ENCODE data around the gene RNF115. TPM values are rescaled to one million over a fixed set of nuclear protein-coding genes. Genes with fewer than 3 reads are reported as not detected.
A peak's percentile ranks its signal among the peaks of the same experiment; 100 is the strongest.

The RNF115 gene
- total RNA-seq, 1 donor: 16.4 TPM

DNA sequence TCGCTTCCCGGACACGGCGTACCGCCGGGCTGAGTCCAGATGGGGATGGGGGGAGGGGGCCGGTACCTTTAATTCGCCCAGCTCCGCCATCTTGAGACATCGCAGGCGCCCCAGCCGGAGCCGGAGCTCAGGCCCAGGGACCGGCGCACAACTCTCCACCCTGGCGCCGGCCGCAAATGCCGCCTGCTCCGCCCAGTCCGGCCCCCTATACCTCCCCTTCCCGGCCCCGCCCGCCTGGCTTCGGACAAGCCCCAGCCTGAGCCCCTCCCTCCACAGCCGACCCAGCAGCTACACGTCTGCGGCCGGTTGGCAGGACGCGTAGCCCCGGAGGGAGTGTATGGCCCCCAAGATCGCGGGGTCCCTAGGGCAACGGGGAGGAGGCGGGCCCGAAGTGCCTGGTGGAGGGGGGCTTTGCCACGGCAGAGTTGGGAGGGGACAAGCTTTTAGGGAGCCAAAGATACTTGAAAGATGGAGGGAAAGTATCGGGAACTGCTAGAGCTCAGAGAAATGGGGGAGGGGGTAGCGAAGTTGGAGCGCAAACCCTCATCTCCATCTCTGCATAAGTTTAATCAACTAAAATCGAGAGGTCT lies 35.1 kb upstream of the RNF115 start, which contains the start of gene PIAS3:
TSS of gene PIAS3 (minus strand) at position 181 of the 590 bp plus-strand sequence. CDS start at position 90, 91 bp downstream.
- TF ChIP-seq, protein P1, sequence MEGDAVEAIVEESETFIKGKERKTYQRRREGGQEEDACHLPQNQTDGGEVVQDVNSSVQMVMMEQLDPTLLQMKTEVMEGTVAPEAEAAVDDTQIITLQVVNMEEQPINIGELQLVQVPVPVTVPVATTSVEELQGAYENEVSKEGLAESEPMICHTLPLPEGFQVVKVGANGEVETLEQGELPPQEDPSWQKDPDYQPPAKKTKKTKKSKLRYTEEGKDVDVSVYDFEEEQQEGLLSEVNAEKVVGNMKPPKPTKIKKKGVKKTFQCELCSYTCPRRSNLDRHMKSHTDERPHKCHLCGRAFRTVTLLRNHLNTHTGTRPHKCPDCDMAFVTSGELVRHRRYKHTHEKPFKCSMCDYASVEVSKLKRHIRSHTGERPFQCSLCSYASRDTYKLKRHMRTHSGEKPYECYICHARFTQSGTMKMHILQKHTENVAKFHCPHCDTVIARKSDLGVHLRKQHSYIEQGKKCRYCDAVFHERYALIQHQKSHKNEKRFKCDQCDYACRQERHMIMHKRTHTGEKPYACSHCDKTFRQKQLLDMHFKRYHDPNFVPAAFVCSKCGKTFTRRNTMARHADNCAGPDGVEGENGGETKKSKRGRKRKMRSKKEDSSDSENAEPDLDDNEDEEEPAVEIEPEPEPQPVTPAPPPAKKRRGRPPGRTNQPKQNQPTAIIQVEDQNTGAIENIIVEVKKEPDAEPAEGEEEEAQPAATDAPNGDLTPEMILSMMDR (IDR thresholded peaks at IDR 0.05; ENCODE audit: insufficient read depth, low read depth, low read length): no peak
- H3K4me3 ChIP-seq (ENCODE audit: low read depth, low read length): peak within 1 kb of the TSS; percentile 98
- DNase-seq (ENCODE audit: low read depth): peak; percentile 96

DNA sequence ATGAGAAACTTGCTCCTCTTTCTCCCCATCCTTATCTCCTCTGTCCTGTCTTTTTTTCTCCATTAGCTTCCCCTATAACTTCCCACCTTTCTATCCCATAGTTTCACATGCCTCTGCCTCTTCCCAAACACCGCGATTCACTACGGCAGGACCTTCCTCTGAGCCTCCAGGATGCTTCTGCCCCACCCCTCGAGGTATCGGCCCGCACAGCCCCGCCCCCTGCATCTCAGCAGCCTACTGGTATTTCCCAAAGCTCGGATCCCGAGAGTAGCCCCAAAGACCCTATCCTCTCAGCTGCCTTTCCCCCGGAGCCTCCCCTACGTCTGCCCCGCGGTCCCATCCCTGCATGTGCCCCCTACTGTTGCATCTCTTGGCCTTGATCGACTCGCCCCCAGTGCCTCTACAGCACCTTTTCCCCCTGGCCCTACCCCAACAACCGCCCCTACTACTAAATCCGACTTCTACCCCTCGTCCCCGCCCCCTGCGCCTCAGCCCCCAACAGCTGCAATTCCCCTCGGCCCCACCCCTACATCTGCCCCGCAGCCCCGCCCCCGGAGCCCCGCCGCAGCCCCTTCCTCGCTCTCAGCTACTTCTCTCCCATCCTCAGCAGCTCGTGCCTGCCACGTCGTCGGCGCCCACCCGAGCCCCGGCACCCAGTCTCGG lies 34.5 kb upstream of the RNF115 start:
- TF ChIP-seq, protein P1 (IDR thresholded peaks at IDR 0.05; ENCODE audit: insufficient read depth, low read depth, low read length): no peak
- H3K4me3 ChIP-seq (ENCODE audit: low read depth, low read length): peak overlapping the region; percentile 98
- peak; percentile 44 for DNase-seq (ENCODE audit: low read depth)

DNA sequence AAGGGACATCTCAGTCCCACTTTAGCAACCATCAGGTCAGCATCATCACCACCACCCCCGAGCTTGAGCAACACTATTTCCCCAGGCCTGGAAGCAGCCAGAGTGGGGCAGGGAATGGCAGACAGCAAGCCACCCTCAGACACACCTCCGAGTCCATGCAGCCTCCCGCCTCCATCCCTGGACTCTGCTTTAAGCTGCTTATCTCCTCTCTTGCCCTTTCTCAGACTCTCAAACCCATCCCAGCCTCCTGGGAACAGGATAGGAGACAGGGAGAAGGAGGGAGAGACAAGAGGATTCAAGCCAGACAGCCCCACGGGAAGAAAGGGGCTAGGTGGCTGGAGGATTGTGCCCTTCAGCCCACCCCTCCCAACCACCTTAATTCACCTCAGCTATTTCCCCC lies 33.3 kb upstream of the RNF115 start:
- no peak overlapping the region for H3K4me3 ChIP-seq (ENCODE audit: low read depth, low read length)
- DNase-seq (ENCODE audit: low read depth): no peak
- TF ChIP-seq, protein P1 (IDR thresholded peaks at IDR 0.05; ENCODE audit: insufficient read depth, low read depth, low read length): no peak

DNA sequence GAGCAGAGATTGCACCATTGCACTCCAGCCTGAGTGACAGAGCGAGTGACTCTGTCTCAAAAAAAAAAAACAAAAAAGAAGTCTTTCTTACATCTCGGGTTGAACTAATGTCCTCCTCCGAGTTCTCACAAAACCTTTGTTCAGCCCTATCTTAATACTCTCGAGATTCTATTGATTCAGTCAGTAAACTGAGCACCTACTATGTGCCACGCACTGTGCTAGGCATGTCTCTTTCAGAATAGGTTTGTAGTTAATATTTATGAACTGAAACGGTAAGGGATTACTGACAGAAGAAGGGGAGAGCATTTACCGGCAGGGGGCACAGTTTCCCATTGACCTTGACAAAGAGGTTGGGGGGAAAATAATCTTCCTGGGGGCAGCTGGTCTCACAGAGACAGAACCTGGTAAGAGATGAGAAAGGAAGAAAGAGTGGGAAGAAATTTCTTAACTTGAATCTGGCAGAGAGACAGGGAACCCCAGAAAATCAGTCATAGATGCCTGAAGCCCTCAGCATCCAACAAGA lies 31.6 kb upstream of the RNF115 start:
- TF ChIP-seq, protein P1 (IDR thresholded peaks at IDR 0.05; ENCODE audit: insufficient read depth, low read depth, low read length): peak; percentile 22
- H3K4me3 ChIP-seq (ENCODE audit: low read depth, low read length): no peak overlapping the region
- no peak for DNase-seq (ENCODE audit: low read depth)

DNA sequence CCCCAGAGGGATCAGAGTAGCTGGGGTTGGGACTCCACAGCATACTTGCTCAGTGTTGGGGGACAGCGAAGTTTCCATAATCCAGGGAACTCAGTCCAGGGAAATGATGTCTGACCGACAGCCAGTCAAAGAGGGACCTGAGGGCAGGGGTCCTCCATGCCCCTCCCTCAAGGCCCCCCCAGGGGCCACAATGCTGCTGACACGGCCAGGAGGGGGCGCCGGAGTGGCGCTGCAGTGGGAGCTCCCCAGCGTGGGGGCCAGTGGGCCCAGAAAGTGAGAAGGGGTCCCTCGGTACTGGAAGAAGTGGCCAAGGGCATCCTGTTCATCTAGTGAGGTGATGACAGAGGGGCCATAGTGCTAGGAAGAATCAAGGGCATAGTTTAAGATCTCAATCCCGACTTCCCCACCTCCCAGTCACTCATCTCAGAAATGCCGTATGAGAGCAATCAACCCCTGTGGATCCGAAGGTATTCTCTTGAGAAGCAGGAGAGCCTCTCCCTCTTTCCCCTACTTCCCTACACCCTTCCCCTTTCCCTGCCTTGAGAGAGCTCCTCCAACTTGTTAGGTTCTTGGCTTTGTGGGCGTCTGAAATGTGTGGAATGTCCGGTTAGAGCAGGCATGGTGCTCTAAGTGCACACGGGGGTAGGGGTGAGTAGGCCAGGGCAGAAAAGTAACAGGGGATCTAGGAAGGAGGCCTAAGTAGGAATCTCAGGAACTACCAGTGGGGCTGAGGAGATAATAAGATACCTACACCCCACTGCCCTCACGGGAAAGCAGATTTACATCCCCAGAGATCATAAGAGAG lies 25.7 kb upstream of the RNF115 start:
- peak; percentile 62 for DNase-seq (ENCODE audit: low read depth)
- H3K4me3 ChIP-seq (ENCODE audit: low read depth, low read length): no peak overlapping the region
- TF ChIP-seq, protein P1 (IDR thresholded peaks at IDR 0.05; ENCODE audit: insufficient read depth, low read depth, low read length): peak; percentile 38

DNA sequence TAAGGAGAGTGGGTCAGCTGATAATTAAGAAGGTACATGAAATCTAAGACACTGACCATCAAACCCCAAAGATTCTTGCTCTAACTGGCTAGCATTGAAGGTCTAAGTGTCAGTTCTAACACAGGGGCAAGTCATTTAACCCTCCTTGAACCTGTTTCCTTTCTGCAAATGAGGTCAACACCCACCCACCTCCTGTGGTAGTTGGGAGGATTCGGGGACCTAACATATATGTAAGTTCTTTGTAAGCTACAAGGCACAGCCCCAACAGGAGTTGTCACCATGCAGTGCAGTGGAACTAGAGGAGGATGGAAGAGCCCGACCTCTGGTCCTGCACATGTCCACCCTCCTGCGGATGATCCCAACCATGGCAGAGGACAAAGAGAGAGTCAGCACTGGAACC lies 23.9 kb upstream of the RNF115 start:
- TF ChIP-seq, protein P1 (IDR thresholded peaks at IDR 0.05; ENCODE audit: insufficient read depth, low read depth, low read length): no peak
- H3K4me3 ChIP-seq (ENCODE audit: low read depth, low read length): no peak overlapping the region
- DNase-seq (ENCODE audit: low read depth): no peak

Data from fibroblast of villous mesenchyme (primary cell).